ENCODE measurements around the gene STAU1.
"Not testable (repeated sequence)": the region's sequence is repeated elsewhere in the genome, so short reads cannot be mapped to it uniquely, and the experiment has no call there.

The STAU1 gene

GRCh38 chr20:49161428-49162152, 26.5 kb downstream of the STAU1 start:
- no peak for DNase-seq

GRCh38 chr20:49160057-49160929, 27.8 kb downstream of the STAU1 start:
- DNase-seq, result no peak

- no peak for DNase-seq
Measured at GRCh38 chr20:49157146-49157545, 31.0 kb downstream of the STAU1 start.

- DNase-seq, result no peak
Measured at GRCh38 chr20:49156481-49156880, 31.7 kb downstream of the STAU1 start.

GRCh38 chr20:49151436-49151835, 36.7 kb downstream of the STAU1 start:
- DNase-seq, result no peak

- no peak for DNase-seq
Measured at GRCh38 chr20:49149281-49150045, 38.7 kb downstream of the STAU1 start.

GRCh38 chr20:49148601-49149000, 39.5 kb downstream of the STAU1 start:
- DNase-seq, result no peak

- DNase-seq, result no peak
Measured at GRCh38 chr20:49147296-49147695, 40.8 kb downstream of the STAU1 start.

GRCh38 chr20:49146442-49147225, 41.5 kb downstream of the STAU1 start:
- DNase-seq, result no peak

- DNase-seq, result peak; percentile 31
Measured at GRCh38 chr20:49140834-49141233, 47.3 kb downstream of the STAU1 start.

- DNase-seq, result no peak
Measured at GRCh38 chr20:49140411-49140810, 47.7 kb downstream of the STAU1 start.

- DNase-seq, result no peak
Measured at GRCh38 chr20:49138431-49138830, 49.7 kb downstream of the STAU1 start.

GRCh38 chr20:49136817-49137571, 51.1 kb downstream of the STAU1 start:
- DNase-seq, result no peak

GRCh38 chr20:49134797-49135196, 53.3 kb downstream of the STAU1 start:
- not testable (repeated sequence) for DNase-seq

- DNase-seq, result no peak
Measured at GRCh38 chr20:49133571-49133970, 54.6 kb downstream of the STAU1 start.

- peak; percentile 64 for DNase-seq
Measured at GRCh38 chr20:49132995-49133478, 55.1 kb downstream of the STAU1 start.

- DNase-seq, result no peak
Measured at GRCh38 chr20:49123982-49124381, 64.2 kb downstream of the STAU1 start.

GRCh38 chr20:49122920-49123319, 65.2 kb downstream of the STAU1 start:
- DNase-seq, result no peak

- no peak for DNase-seq
Measured at GRCh38 chr20:49119988-49120387, 68.1 kb downstream of the STAU1 start.

GRCh38 chr20:49118307-49118706, 69.8 kb downstream of the STAU1 start:
- DNase-seq, result no peak

- DNase-seq, result no peak
Measured at GRCh38 chr20:49115564-49115963, 72.6 kb downstream of the STAU1 start.
